HepG2 (cell line): Measurements from ENCODE around the gene ZNF674.

Source experiments
- ARID2 ChIP-seq: sonication (generic); formaldehyde crosslinking; IDR thresholded peaks from 2 replicates; pipeline ENCODE4 v1.8.1; 2022; ENCODE audit warnings: mild to moderate bottlenecking, missing genetic modification reagents, borderline replicate concordance
- CEBPB ChIP-seq: IDR thresholded peaks from 2 replicates; pipeline ENCODE4 v1.6.1; 2011; ENCODE audit warnings: low read depth, low read length, improper control_type of control experiment, borderline replicate concordance
- FOXA1 ChIP-seq, 2 experiments: fragments of 450-650 bp in 1 of 2; sonication (generic) in 1 of 2; formaldehyde crosslinking in 1 of 2; IDR thresholded peaks; 2 replicates each; pipeline versions ENCODE4 v1.4.0 to v1.6.1; 2016 to 2020; ENCODE audit warnings: missing genetic modification reagents in 1 of 2
- FOXM1 ChIP-seq: sonication (generic); formaldehyde crosslinking; IDR thresholded peaks from 2 replicates; pipeline ENCODE4 v1.5.0; 2020; ENCODE audit warnings: missing genetic modification reagents
- GABPB1 ChIP-seq: IDR thresholded peaks from 2 replicates; pipeline ENCODE4 v1.6.1; 2016; ENCODE audit warnings: mild to moderate bottlenecking, missing genetic modification reagents, moderate library complexity, missing compliant biosample characterization
- HDAC6 ChIP-seq: fragments of 200-600 bp; sonication (generic); IDR thresholded peaks from 2 replicates; pipeline ENCODE4 v1.7.0; 2017; ENCODE audit warnings: mild to moderate bottlenecking, antibody characterized with exemption, low read length, low read depth
- JUND ChIP-seq: sonication (generic); formaldehyde crosslinking; IDR thresholded peaks from 2 replicates; pipeline ENCODE4 v1.8.0; 2022; ENCODE audit warnings: mild to moderate bottlenecking, missing genetic modification reagents
- MAFK ChIP-seq, 2 experiments: IDR thresholded peaks in 1 of 2; conservative IDR thresholded peaks in 1 of 2; 2 replicates each; pipeline ENCODE4 v1.6.1; 2011; ENCODE audit warnings: improper control_type of control experiment in 2 of 2, low read length in 2 of 2
- MNT ChIP-seq: fragments of 450-650 bp; IDR thresholded peaks from 2 replicates; pipeline ENCODE4 v1.6.1; 2016
- MYC ChIP-seq: sonication (generic); formaldehyde crosslinking; IDR thresholded peaks from 2 replicates; pipeline ENCODE4 v1.9.0; 2021; ENCODE audit warnings: missing genetic modification reagents, borderline replicate concordance
- TF ChIP-seq, protein P1 (sequence below): sonication (generic); formaldehyde crosslinking; IDR thresholded peaks from 2 replicates; pipeline ENCODE4 v1.5.0; 2020; ENCODE audit warnings: mild to moderate bottlenecking, missing genetic modification reagents, moderate library complexity
- TF ChIP-seq, protein P2 (sequence below): sonication (generic); formaldehyde crosslinking; IDR thresholded peaks from 2 replicates; pipeline ENCODE4 v1.4.0; 2020; ENCODE audit warnings: missing genetic modification reagents

- TF ChIP-seq, protein P1, sequence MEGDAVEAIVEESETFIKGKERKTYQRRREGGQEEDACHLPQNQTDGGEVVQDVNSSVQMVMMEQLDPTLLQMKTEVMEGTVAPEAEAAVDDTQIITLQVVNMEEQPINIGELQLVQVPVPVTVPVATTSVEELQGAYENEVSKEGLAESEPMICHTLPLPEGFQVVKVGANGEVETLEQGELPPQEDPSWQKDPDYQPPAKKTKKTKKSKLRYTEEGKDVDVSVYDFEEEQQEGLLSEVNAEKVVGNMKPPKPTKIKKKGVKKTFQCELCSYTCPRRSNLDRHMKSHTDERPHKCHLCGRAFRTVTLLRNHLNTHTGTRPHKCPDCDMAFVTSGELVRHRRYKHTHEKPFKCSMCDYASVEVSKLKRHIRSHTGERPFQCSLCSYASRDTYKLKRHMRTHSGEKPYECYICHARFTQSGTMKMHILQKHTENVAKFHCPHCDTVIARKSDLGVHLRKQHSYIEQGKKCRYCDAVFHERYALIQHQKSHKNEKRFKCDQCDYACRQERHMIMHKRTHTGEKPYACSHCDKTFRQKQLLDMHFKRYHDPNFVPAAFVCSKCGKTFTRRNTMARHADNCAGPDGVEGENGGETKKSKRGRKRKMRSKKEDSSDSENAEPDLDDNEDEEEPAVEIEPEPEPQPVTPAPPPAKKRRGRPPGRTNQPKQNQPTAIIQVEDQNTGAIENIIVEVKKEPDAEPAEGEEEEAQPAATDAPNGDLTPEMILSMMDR (CRISPR knock-in tag) = peak; percentile 34
- TF ChIP-seq GABPB1 (CRISPR knock-in tag) (peak; percentile 60; the same call in 1 of the 2 replicates), MAFK (conservative IDR thresholded peaks at IDR 0.05 in 1 of 2, IDR thresholded peaks at IDR 0.05 in 1 of 2; ENCODE audit: low read length in 2 of 2) (no peak), FOXM1 (no peak), HDAC6 (no peak), JUND (no peak), CEBPB (no peak), MYC (CRISPR knock-in tag) (peak; percentile 60), FOXA1 (IDR thresholded peaks at IDR 0.05) (no peak), FOXA1 (CRISPR knock-in tag; IDR thresholded peaks at IDR 0.05) (no peak), MNT (no peak), ARID2 (CRISPR knock-in tag) (no peak)
- TF ChIP-seq, protein P2, sequence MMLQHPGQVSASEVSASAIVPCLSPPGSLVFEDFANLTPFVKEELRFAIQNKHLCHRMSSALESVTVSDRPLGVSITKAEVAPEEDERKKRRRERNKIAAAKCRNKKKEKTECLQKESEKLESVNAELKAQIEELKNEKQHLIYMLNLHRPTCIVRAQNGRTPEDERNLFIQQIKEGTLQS (CRISPR knock-in tag) = no peak
These were observed 28.9 kb upstream of the ZNF674 start for GRCh38 chrX:46573892-46574773.
